ENCODE results near the gene TNFRSF12A. TPM values are rescaled to one million over a fixed set of nuclear protein-coding genes. Genes with fewer than 3 reads are reported as not detected.

TNFRSF12A gene
- total and polyA plus RNA-seq, 2 of the 8 experiments (the other 6 are each of a cell fraction or from before 2014, with no cell fraction given) = 81.0 to 82.5 TPM

- no peak overlapping the region for H2AFZ ChIP-seq (ENCODE audit: low read length)
- peak overlapping the region; percentile 12 for H4K91ac ChIP-seq (replicated peaks; ENCODE audit: insufficient read length, low read length)
- H2BK15ac ChIP-seq (ENCODE audit: low read length) = peak overlapping the region; percentile 31; the same call in 1 of the 2 replicates
- H3K56ac ChIP-seq (replicated peaks; ENCODE audit: insufficient read length, low read depth, low read length) = no peak overlapping the region
- FAIRE-seq = no peak
- H3K4me1 ChIP-seq (replicated peaks in 1 of 4; ENCODE audit: control insufficient read depth in 3 of 4, insufficient read depth in 4 of 4, low read length in 3 of 4) = peaks cover 0 to 22% (median 20%) of the 10 kb centered on the region in 4 experiments; a peak in 6 of 7 replicates
- H3K23me2 ChIP-seq (ENCODE audit: low read depth, low read length) = peaks cover 19% of the 10 kb centered on the region; the same call in 1 of the 2 replicates
- 28% methylated on average over 6 of the region's 8 CpGs; no CpG with 5 or more reads in 1 of the 2 experiments for WGBS, 2 experiments (ENCODE audit: extremely low coverage in 1 of 2, insufficient coverage in 1 of 2, insufficient read length in 1 of 2, insufficient replicate concordance in 2 of 2, low coverage in 1 of 2, low lambda C conversion rate in 2 of 2, missing lambda C conversion rate in 1 of 2)
- H3K79me1 ChIP-seq (ENCODE audit: low read depth, low read length) = no peaks in the 10 kb centered on the region
- peak overlapping the region; percentile 97 for H2BK5ac ChIP-seq (ENCODE audit: low read depth, low read length)
- H4K5ac ChIP-seq (ENCODE audit: insufficient read length, low read depth, low read length) = no peak overlapping the region
- CTCF ChIA-PET (ENCODE audit: partially characterized antibody) = interaction anchor here (1.2 to 23.8 kb wide), 9 partner anchors 9 to 103 kb away, joined by 3 to 639 read pairs (median 5); partner anchors contain the start of genes CLDN9 and ZSCAN10
- H3K4ac ChIP-seq (replicated peaks; ENCODE audit: insufficient read length, low read depth, low read length) = no peak overlapping the region
- peak overlapping the region in 3 of 4 experiments; percentile 45 to 89 (median 89); a peak in 5 of 7 replicates for H3K9ac ChIP-seq (replicated peaks in 1 of 4; ENCODE audit: extremely low read depth in 1 of 4, low read depth in 3 of 4, low read length in 3 of 4)
- peak overlapping the region; percentile 94 for H3K27ac ChIP-seq (ENCODE audit: low read depth, low read length)
- no peaks in the 10 kb centered on the region for H3K27me3 ChIP-seq (replicated peaks in 1 of 4; ENCODE audit: control insufficient read depth in 3 of 4, extremely low read depth in 1 of 4, insufficient read depth in 3 of 4, low read length in 3 of 4)
- POLR2A ChIA-PET (ENCODE audit: partially characterized antibody) = interaction anchor here (0.8 to 35.7 kb wide), 13 partner anchors 6 to 112 kb away, joined by 3 to 1808 read pairs (median 43); partner anchors contain the start of genes BICDL2, CLDN6, CLDN9 and HCFC1R1
- H3K36me3 ChIP-seq (ENCODE audit: control insufficient read depth in 2 of 4, insufficient read depth in 4 of 4, low read length in 3 of 4) = peaks cover 0 to 19% (median 11%) of the 10 kb centered on the region in 4 experiments; a peak in 7 of 8 replicates
- H3K9me3 ChIP-seq (ENCODE audit: insufficient read depth in 2 of 2, low read depth in 1 of 2, low read length in 1 of 2) = no peaks in the 10 kb centered on the region
- peak overlapping the region; percentile 83 to 88 for H3K4me2 ChIP-seq (ENCODE audit: insufficient read depth in 1 of 2, low read depth in 2 of 2, low read length in 2 of 2)
- DNase-seq (ENCODE audit: low read depth in 1 of 2, low spot score in 2 of 2) = peak in 1 of 2 experiments; percentile 53
- H3K18ac ChIP-seq (ENCODE audit: extremely low read depth, low read length) = peak overlapping the region; percentile 93
- H2BK12ac ChIP-seq (ENCODE audit: low read depth, low read length) = peak overlapping the region; percentile 96
- H2BK20ac ChIP-seq (ENCODE audit: low read length) = 0 out of 2 replicates have a peak overlapping the region, but pooled peaks have one; percentile 61
- H3K23ac ChIP-seq (ENCODE audit: insufficient read length) = no peak overlapping the region
- H3K14ac ChIP-seq (ENCODE audit: insufficient read length) = no peak overlapping the region
- no peak overlapping the region for H2BK120ac ChIP-seq (replicated peaks; ENCODE audit: low read depth, low read length)
- H2AK5ac ChIP-seq (ENCODE audit: low read depth, low read length) = peak overlapping the region; percentile 94; the same call in 1 of the 2 replicates
- peak overlapping the region; percentile 39 to 97 (median 94) for H3K4me3 ChIP-seq (ENCODE audit: extremely low read depth in 1 of 4, insufficient read depth in 2 of 4, low read depth in 3 of 4, low read length in 4 of 4)
- peaks cover 0 to 4% of the 10 kb centered on the region in 2 experiments; a peak in 1 of 4 replicates for H3K79me2 ChIP-seq (ENCODE audit: control insufficient read depth in 1 of 2, insufficient read depth in 2 of 2, low read length in 2 of 2)
- H4K8ac ChIP-seq (ENCODE audit: extremely low read depth, insufficient read depth, low read length) = no peak overlapping the region
- peaks cover 5 to 23% of the 10 kb centered on the region in 2 experiments for H4K20me1 ChIP-seq (replicated peaks in 1 of 2; ENCODE audit: control insufficient read depth in 1 of 2, insufficient read depth in 2 of 2, low read length in 2 of 2)
- no peak for TF ChIP-seq RAD21 (IDR thresholded peaks at IDR 0.05 in 1 of 2, conservative IDR thresholded peaks at IDR 0.05 in 1 of 2; ENCODE audit: low read depth in 2 of 2, low read length in 2 of 2)
- TF ChIP-seq CHD2 (IDR thresholded peaks at IDR 0.05; ENCODE audit: low read length) = no peak
- no peak for TF ChIP-seq KDM4A (IDR thresholded peaks at IDR 0.05; ENCODE audit: low read depth, low read length, severe bottlenecking)
- no peak; the same call in 1 of the 2 replicates for TF ChIP-seq POLR2AphosphoS5 (IDR thresholded peaks at IDR 0.05; ENCODE audit: low read depth, low read length)
- TF ChIP-seq SP1 (IDR thresholded peaks at IDR 0.05; ENCODE audit: low read depth, low read length) = no peak
- TF ChIP-seq MAFK (IDR thresholded peaks at IDR 0.05; ENCODE audit: low read depth, low read length) = no peak
- no peak for TF ChIP-seq RFX5 (IDR thresholded peaks at IDR 0.05; ENCODE audit: borderline replicate concordance, low read depth, low read length)
- peak; percentile 32 for TF ChIP-seq TAF7 (optimal IDR thresholded peaks at IDR 0.05; ENCODE audit: borderline replicate concordance, low read depth, low read length)
- peak in 1 of 2 experiments; percentile 40; a peak in 2 of 3 replicates for TF ChIP-seq POLR2A (IDR thresholded peaks at IDR 0.05; ENCODE audit: control extremely low read depth in 1 of 2, low read depth in 2 of 2, low read length in 2 of 2)
- no peak for TF ChIP-seq SAP30 (IDR thresholded peaks at IDR 0.05; ENCODE audit: insufficient read depth, insufficient replicate concordance, low read length)
- no peak for TF ChIP-seq TBP (IDR thresholded peaks at IDR 0.05; ENCODE audit: low read depth, low read length)
These were observed 2.7 kb downstream of the TNFRSF12A start for GRCh38 chr16:3022684-3023414.
